Sigmoid colon (tissue), 7 donors: ENCODE measurements around the gene GSX2. TPM values are rescaled to one million over a fixed set of nuclear protein-coding genes. Genes with fewer than 3 reads are reported as not detected.

Experiments
- DNase-seq: peaks from one replicate; pipeline ENCODE4 v3.0.0-alpha.2; 2019
- H3K27ac ChIP-seq, 4 donors: fragments of 200-600 bp; sonication (generic); one replicate each; pipeline ENCODE4 v1.5.1; 2016 to 2019; ENCODE audit warnings: mild to moderate bottlenecking in 1 of 4
- H3K27me3 ChIP-seq, 3 donors: fragments of 200-600 bp; sonication (generic); one replicate each; pipeline ENCODE4 v1.5.1; 2019; ENCODE audit warnings: mild to moderate bottlenecking in 1 of 3
- H3K36me3 ChIP-seq, 4 donors: fragments of 200-600 bp; sonication (generic); one replicate each; pipeline ENCODE4 v1.5.1; 2016 to 2019
- H3K4me1 ChIP-seq, 4 donors: fragments of 200-600 bp; sonication (generic); one replicate each; pipeline ENCODE4 v1.5.1; 2017 to 2019
- H3K4me3 ChIP-seq, 4 donors: fragments of 200-600 bp; sonication (generic); one replicate each; pipeline ENCODE4 v1.5.1; 2017 to 2019; ENCODE audit warnings: mild to moderate bottlenecking in 2 of 4, moderate library complexity in 1 of 4
- H3K9me3 ChIP-seq, 4 donors: fragments of 200-600 bp in 3 of 4; sonication (generic) in 3 of 4; one replicate each; pipeline versions ENCODE4 v1.5.1 to v1.6.1; 2013 to 2019
- CTCF ChIP-seq, 4 experiments: fragments of 450-650 bp in 3 of 4; fragments of 200-600 bp in 1 of 4; IDR thresholded peaks; one replicate each; pipeline ENCODE4 v1.5.1; 2016 to 2019; ENCODE audit warnings: antibody characterized with exemption in 4 of 4, mild to moderate bottlenecking in 3 of 4, moderate library complexity in 2 of 4
- EP300 ChIP-seq, 4 donors: sonication (generic); formaldehyde crosslinking; IDR thresholded peaks; one replicate each; pipeline ENCODE4 v1.6.1; 2017; ENCODE audit warnings: antibody characterized with exemption in 4 of 4
- POLR2A ChIP-seq, 2 donors: fragments of 450-650 bp; IDR thresholded peaks; one replicate each; pipeline ENCODE4 v1.6.1; 2016; ENCODE audit warnings: antibody characterized with exemption in 2 of 2, mild to moderate bottlenecking in 2 of 2, moderate library complexity in 2 of 2
- POLR2AphosphoS5 ChIP-seq, 4 donors: sonication (generic); formaldehyde crosslinking; IDR thresholded peaks; one replicate each; pipeline ENCODE4 v1.6.1; 2017; ENCODE audit warnings: antibody characterized with exemption in 4 of 4
- WGBS, 2 donors: extraction: QIAGEN DNeasy Blood & Tissue Kit; methylation state at CpG; one replicate each; pipeline ENCODE4 v1.1.7; 2013; 5-methylcytosine and 5-hydroxymethylcytosine counted together
- intact Hi-C: fragments of 100-400 bp; cut with DNase I; formaldehyde crosslinking; loops from one replicate; pipeline ENCODE4 v1.15.1; 2023
- polyA plus RNA-seq, 3 donors: library from polyadenylated mRNA; stranded (reverse); fragments of 200-250 nt; gene quantifications; one replicate each; pipeline ENCODE4 v1.2.3, GENCODE V29; 2013
- total RNA-seq, 4 donors: library from RNA; depleted of rRNA; stranded (reverse); fragments of >200 nt; gene quantifications; one replicate each; pipeline ENCODE4 v1.1.0, GENCODE V29; 2016
- donor health status: healthy with polysubstance abuse.
- donor health status: Bipolar disorder and iron deficiency.
- donor health status: healthy.

Gene GSX2
- total and polyA plus RNA-seq, 7 donors: not detected

GRCh38 chr4:54055494-54055893 is 44.5 kb upstream of the GSX2 start:
- intact Hi-C loops: no loop called here
- 93 to 94% methylated on average over 1 of the region's 1 CpG for WGBS, 2 donors
- no peak for DNase-seq
- Histone ChIP-seq H3K9me3 (no peaks in the 10 kb centered on the region), H3K27me3 (no peaks in the 10 kb centered on the region), H3K4me3 (no peak overlapping the region), H3K36me3 (no peaks in the 10 kb centered on the region), H3K4me1 (peaks cover 0 to 56% (median 22%) of the 10 kb centered on the region in 4 donors), H3K27ac (no peak overlapping the region)
- no peak for TF ChIP-seq EP300 (IDR thresholded peaks at IDR 0.05)
- TF ChIP-seq CTCF (IDR thresholded peaks at IDR 0.05): no peak
- TF ChIP-seq POLR2A (IDR thresholded peaks at IDR 0.05): no peak
- TF ChIP-seq POLR2AphosphoS5 (IDR thresholded peaks at IDR 0.05): no peak

DNA sequence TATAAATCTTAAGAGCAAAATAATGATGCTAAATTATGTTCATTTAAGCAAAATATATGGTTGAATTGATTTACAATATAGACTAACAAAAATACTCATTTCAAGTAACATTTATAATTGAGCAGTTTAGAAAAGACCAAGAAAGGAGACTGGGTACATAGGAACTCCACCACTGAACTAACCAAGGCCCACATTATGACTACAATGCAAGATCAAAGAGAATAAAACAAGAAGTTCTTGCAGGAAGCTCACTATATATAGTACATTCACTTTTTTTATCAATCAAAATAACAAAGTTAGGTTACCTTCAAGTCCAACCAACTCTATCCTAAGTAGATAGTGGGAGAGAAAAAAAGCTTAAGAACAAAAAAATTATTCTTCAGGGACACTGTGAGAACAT is 43.6 kb upstream of the GSX2 start:
- peaks cover 0 to 56% (median 22%) of the 10 kb centered on the region in 4 donors for H3K4me1 ChIP-seq
- TF ChIP-seq POLR2AphosphoS5 (IDR thresholded peaks at IDR 0.05) (no peak), EP300 (IDR thresholded peaks at IDR 0.05) (no peak), CTCF (IDR thresholded peaks at IDR 0.05) (no peak), POLR2A (IDR thresholded peaks at IDR 0.05) (no peak)
- H3K27me3 ChIP-seq: no peaks in the 10 kb centered on the region
- H3K9me3 ChIP-seq: no peaks in the 10 kb centered on the region
- no peak overlapping the region for H3K4me3 ChIP-seq
- no peaks in the 10 kb centered on the region for H3K36me3 ChIP-seq
- no peak overlapping the region for H3K27ac ChIP-seq
- intact Hi-C loops: no loop called here
- DNase-seq: no peak

GRCh38 chr4:54058171-54058570 is 41.8 kb upstream of the GSX2 start:
- peaks cover 0 to 60% (median 26%) of the 10 kb centered on the region in 4 donors for H3K4me1 ChIP-seq
- no peaks in the 10 kb centered on the region for H3K36me3 ChIP-seq
- no peaks in the 10 kb centered on the region for H3K9me3 ChIP-seq
- no peak overlapping the region for H3K4me3 ChIP-seq
- 46 to 79% methylated on average over 3 of the region's 3 CpGs for WGBS, 2 donors
- DNase-seq: no peak
- H3K27ac ChIP-seq: no peak overlapping the region
- intact Hi-C loops: no loop called here
- TF ChIP-seq POLR2AphosphoS5 (IDR thresholded peaks at IDR 0.05) (no peak), CTCF (IDR thresholded peaks at IDR 0.05) (no peak), POLR2A (IDR thresholded peaks at IDR 0.05) (no peak), EP300 (IDR thresholded peaks at IDR 0.05) (no peak)
- H3K27me3 ChIP-seq: no peaks in the 10 kb centered on the region

GRCh38 chr4:54060116-54060515 is 39.8 kb upstream of the GSX2 start:
- DNase-seq: no peak
- H3K9me3 ChIP-seq: no peaks in the 10 kb centered on the region
- no peak for TF ChIP-seq CTCF (IDR thresholded peaks at IDR 0.05)
- TF ChIP-seq POLR2A (IDR thresholded peaks at IDR 0.05): no peak
- TF ChIP-seq POLR2AphosphoS5 (IDR thresholded peaks at IDR 0.05): no peak
- no peak for TF ChIP-seq EP300 (IDR thresholded peaks at IDR 0.05)
- WGBS, 2 donors: 33 to 55% methylated on average over 2 of the region's 2 CpGs
- H3K4me1 ChIP-seq: peaks cover 0 to 62% (median 29%) of the 10 kb centered on the region in 4 donors
- H3K27me3 ChIP-seq: no peaks in the 10 kb centered on the region
- no peak overlapping the region for H3K27ac ChIP-seq
- no peak overlapping the region for H3K4me3 ChIP-seq
- H3K36me3 ChIP-seq: no peaks in the 10 kb centered on the region
- intact Hi-C loops: loop anchor here (5.0 to 10.0 kb wide), 2 partner anchors 128 to 695 kb away; partner anchors contain the start of gene SCFD2

DNA sequence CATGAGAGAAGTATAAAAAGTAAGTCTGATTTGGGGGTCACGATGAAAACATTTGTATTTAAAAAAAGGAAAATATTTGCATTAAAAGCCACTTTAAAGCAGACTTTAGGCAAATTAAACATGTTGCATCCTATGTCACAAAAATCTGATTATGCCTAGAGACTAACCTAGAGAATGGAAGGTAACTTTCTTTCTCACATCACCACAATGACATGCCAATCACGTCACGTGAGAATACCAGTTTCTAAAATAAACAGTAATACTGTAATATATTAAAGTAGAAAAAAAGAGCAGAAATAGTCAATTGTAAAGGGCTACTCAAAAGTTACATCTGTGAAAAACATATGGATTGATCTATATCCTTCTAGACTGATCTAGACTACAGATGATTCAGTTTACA is 38.9 kb upstream of the GSX2 start:
- intact Hi-C loops: loop anchor here (5.0 to 10.0 kb wide), 2 partner anchors 129 to 696 kb away; partner anchors contain the start of gene SCFD2
- Histone ChIP-seq H3K4me3 (peak overlapping the region in 2 of 4 donors; percentile 2 to 94), H3K9me3 (no peaks in the 10 kb centered on the region), H3K27me3 (no peaks in the 10 kb centered on the region), H3K4me1 (peaks cover 0 to 67% (median 36%) of the 10 kb centered on the region in 4 donors), H3K36me3 (no peaks in the 10 kb centered on the region), H3K27ac (no peak overlapping the region)
- no peak for TF ChIP-seq EP300 (IDR thresholded peaks at IDR 0.05)
- no peak for TF ChIP-seq CTCF (IDR thresholded peaks at IDR 0.05)
- no peak for TF ChIP-seq POLR2AphosphoS5 (IDR thresholded peaks at IDR 0.05)
- no peak for TF ChIP-seq POLR2A (IDR thresholded peaks at IDR 0.05)
- 58 to 63% methylated on average over 3 of the region's 3 CpGs for WGBS, 2 donors
- no peak for DNase-seq
